Measurements from ENCODE around the gene C1QL1.

The C1QL1 gene

GRCh38 chr17:44933824-44934744, 34.0 kb downstream of the C1QL1 start:
- in situ Hi-C loops (cut with MboI; ENCODE audit: low sequenced_read_pairs): no loop called here

- in situ Hi-C loops (cut with MboI; ENCODE audit: low sequenced_read_pairs): no loop called here
These were observed 35.4 kb downstream of the C1QL1 start for GRCh38 chr17:44932787-44933097.

- in situ Hi-C loops (cut with MboI; ENCODE audit: low sequenced_read_pairs): no loop called here
These were observed 35.9 kb downstream of the C1QL1 start for GRCh38 chr17:44932096-44932786.

- in situ Hi-C loops (cut with MboI; ENCODE audit: low sequenced_read_pairs): no loop called here
These were observed 36.7 kb downstream of the C1QL1 start for GRCh38 chr17:44931376-44931775.

GRCh38 chr17:44930667-44931066, 37.4 kb downstream of the C1QL1 start:
- in situ Hi-C loops (cut with MboI; ENCODE audit: low sequenced_read_pairs): no loop called here

GRCh38 chr17:44928950-44929720, 39.0 kb downstream of the C1QL1 start:
- in situ Hi-C loops (cut with MboI; ENCODE audit: low sequenced_read_pairs): loop anchor here (10.0 kb wide), 2 partner anchors 86 to 166 kb away; no protein-coding TSS in a partner anchor

- in situ Hi-C loops (cut with MboI; ENCODE audit: low sequenced_read_pairs): loop anchor here (10.0 kb wide), 2 partner anchors 87 to 167 kb away; no protein-coding TSS in a partner anchor
These were observed 40.0 kb downstream of the C1QL1 start for GRCh38 chr17:44928136-44928535.

- in situ Hi-C loops (cut with MboI; ENCODE audit: low sequenced_read_pairs): loop anchor here (10.0 kb wide), 2 partner anchors 87 to 167 kb away; no protein-coding TSS in a partner anchor
These were observed 40.4 kb downstream of the C1QL1 start for GRCh38 chr17:44927696-44928095.

- in situ Hi-C loops (cut with MboI; ENCODE audit: low sequenced_read_pairs): loop anchor here (10.0 kb wide), 2 partner anchors 88 to 168 kb away; no protein-coding TSS in a partner anchor
These were observed 41.1 kb downstream of the C1QL1 start for GRCh38 chr17:44926821-44927525.

GRCh38 chr17:44925731-44926697, 42.1 kb downstream of the C1QL1 start:
- in situ Hi-C loops (cut with MboI; ENCODE audit: low sequenced_read_pairs): loop anchor here (10.0 kb wide), 2 partner anchors 89 to 169 kb away; no protein-coding TSS in a partner anchor

- in situ Hi-C loops (cut with MboI; ENCODE audit: low sequenced_read_pairs): loop anchor here (10.0 kb wide), 2 partner anchors 91 to 171 kb away; no protein-coding TSS in a partner anchor
These were observed 44.0 kb downstream of the C1QL1 start for GRCh38 chr17:44924107-44924544.

- in situ Hi-C loops (cut with MboI; ENCODE audit: low sequenced_read_pairs): loop anchor here (10.0 kb wide), 2 partner anchors 92 to 172 kb away; no protein-coding TSS in a partner anchor
These were observed 45.2 kb downstream of the C1QL1 start for GRCh38 chr17:44922746-44923470.

- in situ Hi-C loops (cut with MboI; ENCODE audit: low sequenced_read_pairs): loop anchor here (10.0 kb wide), 2 partner anchors 93 to 173 kb away; no protein-coding TSS in a partner anchor
These were observed 46.0 kb downstream of the C1QL1 start for GRCh38 chr17:44922136-44922535.

- in situ Hi-C loops (cut with MboI; ENCODE audit: low sequenced_read_pairs): loop anchor here (10.0 kb wide), 2 partner anchors 93 to 173 kb away; no protein-coding TSS in a partner anchor
These were observed 46.8 kb downstream of the C1QL1 start for GRCh38 chr17:44921122-44921882.

- in situ Hi-C loops (cut with MboI; ENCODE audit: low sequenced_read_pairs): loop anchor here (10.0 kb wide), 2 partner anchors 94 to 174 kb away; no protein-coding TSS in a partner anchor
These were observed 47.5 kb downstream of the C1QL1 start for GRCh38 chr17:44920565-44920940.

- in situ Hi-C loops (cut with MboI; ENCODE audit: low sequenced_read_pairs): loop anchor here (10.0 kb wide), 3 partner anchors 95 to 175 kb away; no protein-coding TSS in a partner anchor
These were observed 48.1 kb downstream of the C1QL1 start for GRCh38 chr17:44919885-44920564.

GRCh38 chr17:44919411-44919810, 48.7 kb downstream of the C1QL1 start:
- in situ Hi-C loops (cut with MboI; ENCODE audit: low sequenced_read_pairs): loop anchor here (10.0 kb wide), 1 partner anchor 115 kb away; no protein-coding TSS in a partner anchor
